ENCODE results near the gene STK26.
"Not testable (repeated sequence)": the region's sequence is repeated elsewhere in the genome, so short reads cannot be mapped to it uniquely, and the experiment has no call there.

Gene STK26

GRCh38 chrX:132037479-132037993 lies 14.4 kb downstream of the STK26 start:
- TF ChIP-seq CTCF (conservative IDR thresholded peaks at IDR 0.05): no peak
- H3K27ac ChIP-seq: no peak overlapping the region

DNA sequence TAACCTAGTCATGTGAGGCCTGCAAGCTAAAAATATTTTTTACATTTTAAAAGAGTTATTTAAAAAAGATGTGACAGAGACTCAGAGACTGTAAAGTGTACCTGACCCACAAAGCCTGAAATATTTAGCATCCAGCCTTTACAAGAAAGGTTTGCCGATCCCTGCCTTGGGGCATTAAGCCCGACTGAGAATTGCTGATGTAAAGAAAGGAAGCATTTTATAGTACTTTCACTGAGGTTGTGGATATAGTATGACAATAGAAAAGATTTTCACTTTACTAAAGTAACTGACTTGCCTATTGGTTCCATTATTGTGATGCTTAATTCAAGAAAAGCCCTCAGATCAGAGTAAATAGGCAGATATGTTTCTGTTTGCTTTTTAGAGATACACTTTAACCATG lies 17.0 kb downstream of the STK26 start:
- TF ChIP-seq CTCF (conservative IDR thresholded peaks at IDR 0.05): no peak
- no peak overlapping the region for H3K27ac ChIP-seq

DNA sequence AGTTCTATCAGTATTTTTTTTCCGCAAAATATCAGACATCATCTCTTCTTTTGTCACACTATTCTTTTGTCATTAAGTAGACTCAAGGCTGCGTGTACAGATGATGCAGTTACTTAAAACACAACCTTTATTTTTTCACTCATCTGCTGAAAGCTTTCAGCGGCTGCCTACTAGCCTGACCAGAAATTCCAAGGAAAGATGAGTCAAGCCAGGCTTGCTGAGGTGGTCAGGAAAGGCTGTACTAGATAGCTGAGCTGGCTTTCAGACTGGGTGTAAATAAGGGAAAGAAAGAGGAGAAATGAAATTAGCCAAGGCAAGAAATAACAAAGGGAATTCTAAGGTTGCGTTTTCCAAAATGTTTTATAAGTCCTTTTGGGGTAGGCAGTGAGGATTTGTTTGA lies 17.9 kb downstream of the STK26 start:
- no peak for TF ChIP-seq CTCF (conservative IDR thresholded peaks at IDR 0.05)
- H3K27ac ChIP-seq: no peak overlapping the region

DNA sequence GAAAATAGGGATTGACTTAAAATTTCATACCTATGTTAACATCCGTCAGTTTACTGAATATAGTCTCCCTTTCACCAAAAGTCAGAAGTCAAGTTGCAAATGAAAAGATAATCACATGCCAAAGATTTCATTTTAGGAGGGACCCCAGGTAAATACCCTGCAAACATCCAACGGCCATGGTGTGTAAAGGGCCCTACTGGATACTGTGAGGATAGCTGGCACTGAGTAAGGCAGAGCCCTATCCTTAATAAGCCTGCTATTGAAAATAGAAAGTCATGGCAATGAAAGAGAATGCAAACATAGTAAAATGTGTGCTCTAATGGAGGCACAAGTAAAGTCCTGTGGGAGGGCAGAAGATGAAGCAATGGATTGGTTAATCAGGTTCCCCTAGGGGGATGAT lies 20.9 kb downstream of the STK26 start:
- no peak for TF ChIP-seq CTCF (conservative IDR thresholded peaks at IDR 0.05)
- H3K27ac ChIP-seq: no peak overlapping the region

DNA sequence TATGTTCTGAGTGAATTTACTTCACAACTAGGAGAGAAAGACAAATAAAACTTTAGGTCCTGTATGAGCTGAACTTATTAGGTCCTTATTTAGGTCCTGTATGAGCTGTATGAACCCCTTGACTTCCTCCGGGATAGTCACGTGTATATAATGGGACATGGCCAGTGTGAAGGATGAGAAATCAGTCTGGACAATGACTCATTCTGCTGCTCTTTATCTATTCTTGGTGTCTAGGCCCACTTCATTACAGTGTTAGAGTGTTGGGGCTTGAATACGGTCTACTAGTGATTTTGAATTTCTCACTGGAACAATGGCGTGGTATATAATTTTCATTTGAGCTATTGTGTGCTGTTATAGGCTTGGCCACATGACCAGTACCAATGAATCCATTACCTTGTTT lies 21.9 kb downstream of the STK26 start:
- no peak for TF ChIP-seq CTCF (conservative IDR thresholded peaks at IDR 0.05)
- H3K27ac ChIP-seq: no peak overlapping the region

DNA sequence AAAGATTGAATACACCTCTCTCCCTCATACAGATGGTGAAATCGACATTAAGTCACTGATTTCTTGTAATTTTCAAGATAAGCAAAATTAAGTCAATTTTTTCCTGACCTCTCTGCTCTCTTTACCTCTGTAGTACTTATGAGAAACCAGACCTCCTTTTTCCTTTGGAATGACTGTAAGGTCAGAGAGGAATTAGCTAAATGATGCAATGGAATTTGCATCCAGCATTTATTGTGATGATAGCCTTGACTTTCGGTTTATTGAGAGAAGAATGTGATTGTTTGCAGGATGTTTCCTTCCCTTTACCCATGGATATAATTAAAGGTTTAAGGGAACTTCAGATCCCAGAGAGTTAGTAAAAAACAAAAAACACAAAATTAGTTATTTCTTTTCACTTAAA lies 22.4 kb downstream of the STK26 start:
- TF ChIP-seq CTCF (conservative IDR thresholded peaks at IDR 0.05): no peak
- H3K27ac ChIP-seq: no peak overlapping the region

DNA sequence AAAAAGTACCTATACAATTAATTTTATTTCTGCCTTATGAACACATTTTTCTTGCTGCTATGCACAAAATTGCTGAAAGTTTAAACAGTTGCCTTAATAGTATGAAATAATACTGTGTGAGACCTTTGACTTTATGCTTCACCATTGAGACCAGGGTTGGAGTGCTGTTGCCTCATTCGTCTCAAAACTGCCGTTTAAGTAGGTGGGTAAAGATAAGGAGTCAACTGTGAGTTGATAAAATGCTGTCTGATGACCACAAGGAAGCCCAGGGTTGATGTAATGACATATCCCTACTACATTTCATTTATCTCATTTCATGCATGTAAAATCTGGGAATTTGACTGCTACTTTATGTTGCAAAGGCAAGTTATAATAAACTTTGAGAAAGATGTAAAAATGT lies 23.4 kb downstream of the STK26 start:
- no peak for TF ChIP-seq CTCF (conservative IDR thresholded peaks at IDR 0.05)
- no peak overlapping the region for H3K27ac ChIP-seq

GRCh38 chrX:132051778-132052177 lies 28.7 kb downstream of the STK26 start:
- H3K27ac ChIP-seq: not testable (repeated sequence)
